ENCODE results near the gene KLHL26. TPM values are rescaled to one million over a fixed set of nuclear protein-coding genes. Genes with fewer than 3 reads are reported as not detected.

KLHL26 gene
- total RNA-seq, 4 donors from 2014 or later, result 3.8 to 22.2 (median 6.9) TPM

- no peak overlapping the region for H3K27ac ChIP-seq
- no peak overlapping the region for H3K4me3 ChIP-seq
- TF ChIP-seq CTCF (IDR thresholded peaks at IDR 0.05) (no peak), POLR2A (IDR thresholded peaks at IDR 0.05) (no peak)
- peaks cover 0 to 19% of the 10 kb centered on the region in 2 donors for H3K4me1 ChIP-seq
- intact Hi-C loops (cut with DNase I; ENCODE audit: low total_unique reads), result no loop called here
- no peaks in the 10 kb centered on the region for H3K36me3 ChIP-seq
- H3K27me3 ChIP-seq, result peaks cover 36 to 42% of the 10 kb centered on the region in 2 donors
- H3K9me3 ChIP-seq, result no peaks in the 10 kb centered on the region
- DNase-seq, result no peak
Observed at GRCh38 chr19:18605546-18606280, 31.1 kb upstream of the KLHL26 start.

DNA sequence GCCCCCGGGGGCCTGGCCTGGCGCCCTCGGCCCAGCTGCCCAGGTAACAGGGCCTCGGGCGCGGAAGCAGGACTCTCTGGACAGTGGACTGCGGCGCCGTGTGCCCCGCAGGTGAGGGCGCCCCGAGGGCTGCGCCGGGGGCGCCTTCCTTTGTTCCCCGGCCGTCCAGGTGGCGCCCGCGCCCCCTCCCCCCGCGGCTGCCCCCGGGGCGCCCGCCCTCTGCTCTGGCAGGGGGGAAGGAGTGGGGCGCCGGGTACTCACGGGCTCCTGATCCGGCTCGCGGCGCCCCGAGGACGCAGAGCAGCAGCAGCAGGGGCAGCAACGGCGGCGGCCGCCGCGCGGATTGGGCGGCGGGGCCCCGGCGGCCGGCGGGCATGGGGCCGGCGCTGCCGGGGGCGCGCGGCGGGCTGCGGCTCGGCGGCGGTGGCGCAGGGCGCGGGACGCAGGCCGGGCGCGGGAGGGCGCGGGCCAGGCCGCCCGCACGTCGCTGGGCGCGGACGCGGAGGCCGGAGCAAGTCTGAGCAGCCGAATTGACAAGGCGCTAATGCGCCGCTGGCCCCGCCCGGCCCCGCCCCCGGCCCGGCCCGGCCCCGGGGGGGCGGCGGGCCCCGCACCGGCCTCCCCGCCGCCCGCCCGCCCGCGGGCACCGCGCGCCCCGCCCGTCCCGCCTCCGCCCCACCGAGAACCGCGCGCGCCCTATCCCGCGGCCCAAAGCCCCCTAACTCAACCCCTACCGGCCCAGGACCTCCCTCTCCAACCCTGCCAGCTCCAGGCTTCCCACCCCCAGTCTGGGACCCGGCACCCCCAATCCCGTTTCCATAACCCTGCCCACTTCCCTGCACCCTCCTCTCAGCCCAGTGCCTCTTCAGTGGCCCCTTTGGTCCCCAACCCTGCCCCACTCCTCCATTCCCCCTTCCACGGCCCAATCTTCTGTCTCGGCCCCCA, 30.3 kb upstream of the KLHL26 start, which contains the start of gene CRLF1:
Gene CRLF1 (minus strand): TSS at position 519 of the 945 bp plus-strand sequence. CDS start 143 bp downstream, at position 376.
- Histone ChIP-seq H3K4me3 (no peak within 1 kb of the TSS), H3K36me3 (no peaks in the 10 kb centered on the region), H3K27ac (no peak within 1 kb of the TSS), H3K4me1 (peaks cover 0 to 21% of the 10 kb centered on the region in 2 donors), H3K27me3 (peaks cover 42 to 47% of the 10 kb centered on the region in 2 donors), H3K9me3 (no peaks in the 10 kb centered on the region)
- intact Hi-C loops (cut with DNase I; ENCODE audit: low total_unique reads), result no loop called here
- TF ChIP-seq CTCF (IDR thresholded peaks at IDR 0.05) (no peak), POLR2A (IDR thresholded peaks at IDR 0.05) (no peak)
- DNase-seq, result no peak

- Histone ChIP-seq H3K9me3 (no peaks in the 10 kb centered on the region), H3K27me3 (peaks cover 51 to 53% of the 10 kb centered on the region in 2 donors), H3K27ac (no peak overlapping the region), H3K4me1 (peaks cover 0 to 30% of the 10 kb centered on the region in 2 donors), H3K4me3 (no peak overlapping the region), H3K36me3 (no peaks in the 10 kb centered on the region)
- intact Hi-C loops (cut with DNase I; ENCODE audit: low total_unique reads), result no loop called here
- TF ChIP-seq CTCF (IDR thresholded peaks at IDR 0.05) (no peak), POLR2A (IDR thresholded peaks at IDR 0.05) (no peak)
- DNase-seq, result no peak
Observed at GRCh38 chr19:18607226-18608101, 29.4 kb upstream of the KLHL26 start.

GRCh38 chr19:18608102-18608804, 28.6 kb upstream of the KLHL26 start:
- no peak overlapping the region for H3K27ac ChIP-seq
- intact Hi-C loops (cut with DNase I; ENCODE audit: low total_unique reads), result no loop called here
- peaks cover 0 to 31% of the 10 kb centered on the region in 2 donors for H3K4me1 ChIP-seq
- no peak for DNase-seq
- TF ChIP-seq CTCF (IDR thresholded peaks at IDR 0.05) (no peak), POLR2A (IDR thresholded peaks at IDR 0.05) (no peak)
- H3K36me3 ChIP-seq, result no peaks in the 10 kb centered on the region
- H3K9me3 ChIP-seq, result no peaks in the 10 kb centered on the region
- peaks cover 52 to 53% of the 10 kb centered on the region in 2 donors for H3K27me3 ChIP-seq
- H3K4me3 ChIP-seq, result no peak overlapping the region

Data from uterus (tissue), 4 donors.